HG03025 (cell line): Measurements from ENCODE around the gene MGME1.
A peak's percentile ranks its signal among the peaks of the same experiment; 100 is the strongest.

Source experiments
- ATAC-seq: cut with Tn5 transposase; IDR thresholded peaks from one replicate; pipeline ENCODE4 v1.9.1; 2021; ENCODE audit warnings: mild to moderate bottlenecking, moderate library complexity; ENCODE audit not compliant: unreplicated experiment, low FRiP score

MGME1 gene

GRCh38 chr20:17939622-17940223 is 29.1 kb upstream of the MGME1 start:
- ATAC-seq, result no peak

- ATAC-seq, result no peak
Observed at GRCh38 chr20:17940224-17940971, 28.4 kb upstream of the MGME1 start.

GRCh38 chr20:17941087-17941825 is 27.6 kb upstream of the MGME1 start:
- ATAC-seq, result no peak

GRCh38 chr20:17941826-17942196 is 27.0 kb upstream of the MGME1 start:
- ATAC-seq, result no peak

- peak; percentile 67 for ATAC-seq
Observed at GRCh38 chr20:17943343-17943742, 25.5 kb upstream of the MGME1 start.

GRCh38 chr20:17944854-17945474 is 23.9 kb upstream of the MGME1 start:
- ATAC-seq, result no peak

- ATAC-seq, result no peak
Observed at GRCh38 chr20:17946040-17946439, 22.8 kb upstream of the MGME1 start.

- ATAC-seq, result no peak
Observed at GRCh38 chr20:17946572-17947473, 22.0 kb upstream of the MGME1 start.

- ATAC-seq, result no peak
Observed at GRCh38 chr20:17947474-17947815, 21.4 kb upstream of the MGME1 start.

- no peak for ATAC-seq
Observed at GRCh38 chr20:17948442-17948841, 20.4 kb upstream of the MGME1 start.

GRCh38 chr20:17949899-17950298 is 18.9 kb upstream of the MGME1 start:
- no peak for ATAC-seq

GRCh38 chr20:17950670-17951069 is 18.1 kb upstream of the MGME1 start:
- ATAC-seq, result no peak

GRCh38 chr20:17951323-17951722 is 17.5 kb upstream of the MGME1 start:
- no peak for ATAC-seq

- no peak for ATAC-seq
Observed at GRCh38 chr20:17952692-17953684, 15.8 kb upstream of the MGME1 start.

- no peak for ATAC-seq
Observed at GRCh38 chr20:17953935-17954334, 14.9 kb upstream of the MGME1 start.

GRCh38 chr20:17955302-17955701 is 13.5 kb upstream of the MGME1 start:
- ATAC-seq, result no peak

GRCh38 chr20:17956099-17956685 is 12.6 kb upstream of the MGME1 start:
- no peak for ATAC-seq

GRCh38 chr20:17957505-17958363 is 11.1 kb upstream of the MGME1 start:
- no peak for ATAC-seq
